Endothelial cell (in vitro differentiated cells): ENCODE data around the gene BARHL2. TPM values are rescaled to one million over a fixed set of nuclear protein-coding genes. Genes with fewer than 3 reads are reported as not detected.

Experiments used
- DNase-seq: peaks from one replicate; pipeline ENCODE4 v3.0.0; 2021; ENCODE audit warnings: low spot score
- H3K27ac Mint-ChIP-seq: one replicate; pipeline ENCODE4 v1.8.0; 2021; ENCODE audit warnings: mixed read lengths, inconsistent platforms; ENCODE audit not compliant: unreplicated experiment
- H3K27me3 Mint-ChIP-seq: one replicate; pipeline ENCODE4 v1.8.0; 2021; ENCODE audit warnings: mild to moderate bottlenecking, moderate library complexity, mixed read lengths, inconsistent platforms; ENCODE audit not compliant: unreplicated experiment
- H3K36me3 Mint-ChIP-seq: one replicate; pipeline ENCODE4 v1.8.0; 2021; ENCODE audit warnings: mild to moderate bottlenecking, low read depth, mixed read lengths, inconsistent platforms; ENCODE audit not compliant: unreplicated experiment
- H3K4me1 Mint-ChIP-seq: one replicate; pipeline ENCODE4 v1.8.0; 2021; ENCODE audit warnings: mild to moderate bottlenecking, mixed read lengths, inconsistent platforms; ENCODE audit not compliant: unreplicated experiment
- H3K4me3 Mint-ChIP-seq: one replicate; pipeline ENCODE4 v1.8.0; 2021; ENCODE audit warnings: mild to moderate bottlenecking, mixed read lengths, inconsistent platforms; ENCODE audit not compliant: unreplicated experiment
- H3K9me3 Mint-ChIP-seq: one replicate; pipeline ENCODE4 v1.8.0; 2021; ENCODE audit warnings: mixed read lengths, inconsistent platforms; ENCODE audit not compliant: unreplicated experiment
- total RNA-seq: library from RNA; stranded (reverse); fragmentation: NEBNext Ultra II Directional; extraction: Animal tissue kit (Norgen Biotek cat#: 25700); gene quantifications from one replicate; pipeline ENCODE4 v1.2.1, GENCODE V29; 2021; ENCODE audit not compliant: unreplicated experiment
- TF ChIP-seq, protein P1 (sequence below): fragments of 200-600 bp; sonication (generic); IDR thresholded peaks from one replicate; pipeline ENCODE4 v1.5.0; 2021; ENCODE audit warnings: antibody characterized with exemption; ENCODE audit not compliant: unreplicated experiment

The BARHL2 gene
- total RNA-seq, 1 donor from 2014 or later, result not detected

GRCh38 chr1:90718411-90719329 lies 1.6 kb upstream of the BARHL2 start:
- peak; percentile 45 for DNase-seq
- H3K27ac Mint-ChIP-seq, result peak overlapping the region; percentile 82
- H3K4me1 Mint-ChIP-seq, result peaks cover 34% of the 10 kb centered on the region
- TF ChIP-seq, protein P1, sequence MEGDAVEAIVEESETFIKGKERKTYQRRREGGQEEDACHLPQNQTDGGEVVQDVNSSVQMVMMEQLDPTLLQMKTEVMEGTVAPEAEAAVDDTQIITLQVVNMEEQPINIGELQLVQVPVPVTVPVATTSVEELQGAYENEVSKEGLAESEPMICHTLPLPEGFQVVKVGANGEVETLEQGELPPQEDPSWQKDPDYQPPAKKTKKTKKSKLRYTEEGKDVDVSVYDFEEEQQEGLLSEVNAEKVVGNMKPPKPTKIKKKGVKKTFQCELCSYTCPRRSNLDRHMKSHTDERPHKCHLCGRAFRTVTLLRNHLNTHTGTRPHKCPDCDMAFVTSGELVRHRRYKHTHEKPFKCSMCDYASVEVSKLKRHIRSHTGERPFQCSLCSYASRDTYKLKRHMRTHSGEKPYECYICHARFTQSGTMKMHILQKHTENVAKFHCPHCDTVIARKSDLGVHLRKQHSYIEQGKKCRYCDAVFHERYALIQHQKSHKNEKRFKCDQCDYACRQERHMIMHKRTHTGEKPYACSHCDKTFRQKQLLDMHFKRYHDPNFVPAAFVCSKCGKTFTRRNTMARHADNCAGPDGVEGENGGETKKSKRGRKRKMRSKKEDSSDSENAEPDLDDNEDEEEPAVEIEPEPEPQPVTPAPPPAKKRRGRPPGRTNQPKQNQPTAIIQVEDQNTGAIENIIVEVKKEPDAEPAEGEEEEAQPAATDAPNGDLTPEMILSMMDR, result no peak
- H3K27me3 Mint-ChIP-seq, result peaks cover 33% of the 10 kb centered on the region
- H3K9me3 Mint-ChIP-seq, result no peaks in the 10 kb centered on the region
- H3K36me3 Mint-ChIP-seq, result no peaks in the 10 kb centered on the region
- peak overlapping the region; percentile 86 for H3K4me3 Mint-ChIP-seq

GRCh38 chr1:90717665-90718410 lies 736 bp upstream of the BARHL2 start:
- H3K4me1 Mint-ChIP-seq, result peaks cover 40% of the 10 kb centered on the region
- TF ChIP-seq, protein P1, result no peak
- peak; percentile 61 for DNase-seq
- H3K4me3 Mint-ChIP-seq, result peak overlapping the region; percentile 86
- no peaks in the 10 kb centered on the region for H3K9me3 Mint-ChIP-seq
- peaks cover 4% of the 10 kb centered on the region for H3K36me3 Mint-ChIP-seq
- H3K27ac Mint-ChIP-seq, result no peak overlapping the region
- H3K27me3 Mint-ChIP-seq, result peaks cover 37% of the 10 kb centered on the region

DNA sequence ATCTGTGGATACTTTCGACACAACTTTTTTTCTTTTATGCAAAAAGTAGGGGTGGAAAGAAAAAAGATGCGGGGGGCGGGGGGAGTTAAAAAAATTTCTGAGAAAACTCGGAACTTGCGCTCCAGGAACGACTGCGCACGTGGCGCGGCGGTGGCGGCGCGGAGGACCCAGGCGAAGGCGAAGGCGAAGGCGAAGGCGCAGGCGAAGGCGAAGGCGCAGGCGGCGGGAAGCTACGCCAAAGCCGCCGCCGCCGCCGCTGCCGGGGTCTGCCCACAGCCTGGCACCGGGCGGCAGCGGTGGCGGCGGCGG lies 208 bp upstream of the BARHL2 start:
- H3K27ac Mint-ChIP-seq, result no peak overlapping the region
- TF ChIP-seq, protein P1, result no peak
- DNase-seq, result peak; percentile 14
- H3K4me3 Mint-ChIP-seq, result peak overlapping the region; percentile 79
- peaks cover 44% of the 10 kb centered on the region for H3K4me1 Mint-ChIP-seq
- H3K9me3 Mint-ChIP-seq, result no peaks in the 10 kb centered on the region
- H3K36me3 Mint-ChIP-seq, result peaks cover 4% of the 10 kb centered on the region
- peaks cover 40% of the 10 kb centered on the region for H3K27me3 Mint-ChIP-seq

- DNase-seq, result peak; percentile 18
- Mint-ChIP-seq H3K36me3 (peaks cover 8% of the 10 kb centered on the region), H3K4me3 (no peak overlapping the region), H3K27me3 (peaks cover 48% of the 10 kb centered on the region), H3K27ac (no peak overlapping the region), H3K4me1 (peaks cover 40% of the 10 kb centered on the region), H3K9me3 (no peaks in the 10 kb centered on the region)
- TF ChIP-seq, protein P1, result no peak
These were observed 905 bp downstream of the BARHL2 start for GRCh38 chr1:90716243-90716551.

- Mint-ChIP-seq H3K27me3 (peaks cover 47% of the 10 kb centered on the region), H3K27ac (no peak overlapping the region), H3K4me3 (no peak overlapping the region), H3K9me3 (no peaks in the 10 kb centered on the region), H3K4me1 (peaks cover 36% of the 10 kb centered on the region), H3K36me3 (peaks cover 8% of the 10 kb centered on the region)
- no peak for DNase-seq
- TF ChIP-seq, protein P1, result no peak
These were observed 1.8 kb downstream of the BARHL2 start for GRCh38 chr1:90715309-90715708.
